Head of caudate nucleus (tissue), 42 donors: ENCODE results near the gene KRT79.

Source experiments
- DNase-seq, 42 donors: peaks; one replicate each; pipeline versions ENCODE4 v3.0.0 to v3.0.0-alpha.2; 2020 to 2021; ENCODE audit warnings: mixed read lengths in 7 of 42
- intact Hi-C: fragments of 100-400 bp; cut with DNase I; formaldehyde crosslinking; loops from one replicate; pipeline ENCODE4 v1.15.0; 2022

Gene KRT79

DNA sequence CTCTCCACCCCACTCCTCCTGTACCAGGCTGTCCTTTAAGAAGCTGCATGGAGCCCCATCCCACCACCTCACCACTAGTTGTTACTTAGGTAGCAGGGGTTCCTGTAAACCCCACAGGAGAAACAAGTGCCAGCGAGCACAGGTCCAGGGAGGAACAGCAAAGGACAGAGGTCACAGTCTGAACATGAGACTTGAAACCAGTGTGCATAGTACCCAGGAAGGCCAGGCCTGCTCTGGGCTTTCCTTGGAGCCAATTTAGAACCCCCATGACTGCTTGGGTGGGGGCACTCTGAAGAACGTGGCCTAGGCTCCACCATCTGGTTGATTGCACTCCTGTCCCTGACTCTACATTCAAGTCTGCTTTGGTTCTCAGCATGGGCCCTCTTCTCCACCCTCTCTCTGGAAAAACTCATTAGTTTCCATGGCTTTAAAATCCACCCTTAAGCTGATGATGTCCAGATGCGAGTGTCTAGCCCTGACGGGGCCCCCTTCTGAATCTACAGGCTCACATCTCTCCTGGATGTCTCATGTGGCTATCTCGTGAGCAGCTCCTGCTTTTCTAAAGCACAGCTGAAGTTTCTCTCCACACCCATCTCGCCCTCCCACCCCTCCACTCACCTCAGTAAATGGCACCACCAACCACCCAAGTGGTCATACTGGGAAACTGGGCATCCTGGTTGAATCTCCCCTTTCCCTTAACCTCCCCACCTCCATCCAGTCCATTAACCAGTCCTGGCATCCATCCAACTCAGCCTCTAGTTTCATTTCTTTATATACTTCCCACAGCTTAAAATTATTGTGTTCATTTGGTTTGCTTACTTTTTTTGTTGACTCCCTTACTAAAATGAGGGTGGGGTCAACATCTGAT lies 46.6 kb downstream of the KRT79 start:
- intact Hi-C loops: no loop called here
- no peak for DNase-seq

DNA sequence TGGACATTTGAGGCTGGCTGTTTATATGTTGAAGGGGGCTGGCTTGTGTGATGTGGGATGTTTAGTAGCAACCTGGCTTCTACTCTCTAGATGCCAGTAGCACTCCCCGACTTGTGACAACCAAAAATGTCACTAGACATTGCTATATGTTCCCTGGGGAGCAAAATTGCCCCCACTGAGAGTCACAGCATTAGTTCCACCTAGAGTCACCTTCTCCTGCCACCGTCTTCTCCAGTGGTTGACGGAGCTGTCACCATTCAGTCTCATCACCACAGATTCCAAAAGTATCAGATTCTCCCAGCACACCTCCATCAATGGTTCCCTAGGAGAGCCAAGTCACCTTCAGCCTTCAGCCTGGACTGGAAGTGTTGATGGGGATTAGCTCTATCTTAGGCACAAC lies 49.2 kb downstream of the KRT79 start:
- intact Hi-C loops: no loop called here

DNA sequence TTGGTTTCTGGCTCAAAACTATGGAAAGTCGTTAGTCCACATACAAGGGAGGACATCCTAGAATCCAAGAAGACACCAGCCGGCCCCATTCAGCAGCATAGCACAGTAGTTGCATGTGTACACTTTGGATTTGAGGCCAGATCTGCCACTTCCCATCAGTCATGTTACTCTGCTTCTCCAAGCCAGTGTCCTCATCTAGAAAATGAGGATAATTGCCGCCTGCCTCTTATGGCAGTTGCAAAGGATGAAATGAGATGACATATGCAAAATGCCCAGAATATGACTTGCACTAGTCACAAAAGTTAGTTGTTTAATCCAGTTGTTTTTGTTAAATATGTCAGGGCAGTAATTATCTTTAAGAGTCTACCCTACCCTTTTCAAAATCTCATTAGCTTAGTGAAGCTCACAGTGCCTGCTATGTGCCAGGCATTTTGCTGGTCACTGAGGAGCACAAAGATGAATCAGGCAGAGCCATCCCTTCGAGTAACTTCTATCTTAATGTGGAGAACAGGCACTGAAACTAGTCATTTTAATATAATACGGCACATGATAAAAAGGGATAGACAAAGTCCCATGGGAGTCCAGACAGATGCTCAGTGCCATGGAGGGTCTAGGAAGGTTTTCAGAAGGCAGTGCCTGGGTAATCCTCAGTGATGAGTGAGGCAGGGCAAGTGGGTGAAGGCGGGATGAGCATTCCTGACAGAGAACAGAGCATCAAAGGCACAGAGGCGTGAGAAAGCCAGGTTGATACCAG lies 50.4 kb downstream of the KRT79 start:
- intact Hi-C loops: no loop called here
- DNase-seq: no peak

More for the DNA sequence above, 49.2 kb downstream of the KRT79 start:
- no peak for DNase-seq

GRCh38 chr12:52782502-52782901 lies 51.6 kb downstream of the KRT79 start:
- intact Hi-C loops: no loop called here

GRCh38 chr12:52781399-52782082 lies 52.6 kb downstream of the KRT79 start:
- intact Hi-C loops: no loop called here
- DNase-seq: no peak

More at GRCh38 chr12:52782502-52782901, 51.6 kb downstream of the KRT79 start:
- DNase-seq: no peak

DNA sequence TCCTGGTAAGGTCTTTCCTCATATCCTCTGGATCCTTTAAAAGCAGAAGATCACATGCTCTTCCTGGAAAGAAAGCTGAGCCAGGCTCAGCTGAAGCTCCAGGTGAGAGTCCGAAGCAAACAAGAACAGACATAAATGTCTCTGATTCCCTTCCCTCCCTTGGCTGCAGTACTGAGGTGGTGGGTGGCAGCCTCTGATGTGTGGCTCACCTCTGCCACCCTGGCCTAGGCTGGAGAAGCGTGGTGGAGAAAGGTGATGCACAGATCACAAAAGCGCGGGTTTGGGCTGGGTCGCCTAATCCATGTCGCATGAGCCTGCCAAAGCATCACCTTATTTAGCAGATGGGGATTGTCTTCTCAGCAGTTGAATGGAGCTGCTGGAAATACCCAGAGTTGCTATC lies 54.2 kb downstream of the KRT79 start:
- no peak for DNase-seq
- intact Hi-C loops: no loop called here

DNA sequence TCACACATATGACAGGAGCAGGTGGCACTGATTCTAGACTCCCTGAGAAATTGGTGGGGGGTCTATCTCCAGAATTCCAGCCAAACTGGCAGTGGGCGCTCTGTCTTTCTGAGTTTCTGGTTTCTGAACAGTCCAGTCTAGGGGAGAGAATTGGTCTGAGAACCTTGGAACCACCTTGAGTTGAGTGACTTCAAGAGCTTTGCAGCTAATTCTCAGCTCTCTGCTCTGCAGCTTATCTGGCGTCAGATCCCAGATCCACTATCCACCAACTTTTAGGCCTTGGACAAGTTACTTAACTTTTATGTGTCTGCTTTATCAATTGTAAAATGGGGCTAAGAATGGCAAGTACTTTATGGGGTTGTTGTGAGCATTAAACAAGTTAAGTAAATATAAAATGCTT lies 55.3 kb downstream of the KRT79 start:
- intact Hi-C loops: no loop called here
- no peak for DNase-seq

DNA sequence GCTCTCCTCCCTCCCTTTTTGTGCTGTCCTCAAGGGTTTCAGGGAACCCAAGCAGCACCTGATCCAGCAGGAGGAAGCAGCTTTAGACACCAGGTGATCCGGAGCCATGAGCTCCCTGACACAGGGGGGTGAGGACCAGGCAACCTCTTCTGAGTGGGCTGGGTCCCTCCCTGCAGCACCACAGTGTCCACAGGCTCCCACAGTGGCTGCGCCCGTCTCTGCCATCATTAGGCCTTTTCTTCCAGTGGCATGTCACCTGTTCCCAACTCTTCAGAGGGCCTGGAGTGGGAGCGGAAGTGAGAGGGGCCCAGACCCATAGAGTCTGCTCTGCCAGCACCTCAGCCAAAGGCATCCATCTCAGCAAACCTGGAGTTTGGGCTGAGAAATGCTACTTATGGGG lies 56.5 kb downstream of the KRT79 start:
- intact Hi-C loops: no loop called here
- no peak for DNase-seq

GRCh38 chr12:52776913-52777395 lies 57.2 kb downstream of the KRT79 start, which contains the start of gene KRT76:
Gene KRT76 (minus strand): TSS chr12:52777345. CDS start chr12:52777291, 54 bp downstream.
- intact Hi-C loops: no loop called here
- no peak for DNase-seq

DNA sequence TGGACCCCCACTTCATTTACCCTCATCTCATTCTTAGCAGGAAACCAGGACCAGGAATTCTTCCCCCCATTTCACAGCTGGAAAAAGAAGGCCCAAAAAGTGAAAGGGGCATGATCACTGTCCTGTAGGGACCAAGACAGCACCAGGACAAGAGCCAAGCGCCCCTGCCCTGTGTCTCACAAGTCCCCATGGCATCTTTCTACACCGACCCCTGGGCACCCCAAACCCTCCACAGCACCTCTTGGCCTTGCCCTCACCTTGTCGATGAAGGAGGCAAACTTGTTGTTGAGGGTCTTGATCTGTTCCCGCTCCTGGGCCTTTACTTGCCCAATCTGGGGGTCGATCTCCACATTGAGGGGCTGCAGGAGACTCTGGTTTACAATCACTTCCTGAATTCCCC lies 57.7 kb downstream of the KRT79 start:
- intact Hi-C loops: no loop called here
- no peak for DNase-seq

DNA sequence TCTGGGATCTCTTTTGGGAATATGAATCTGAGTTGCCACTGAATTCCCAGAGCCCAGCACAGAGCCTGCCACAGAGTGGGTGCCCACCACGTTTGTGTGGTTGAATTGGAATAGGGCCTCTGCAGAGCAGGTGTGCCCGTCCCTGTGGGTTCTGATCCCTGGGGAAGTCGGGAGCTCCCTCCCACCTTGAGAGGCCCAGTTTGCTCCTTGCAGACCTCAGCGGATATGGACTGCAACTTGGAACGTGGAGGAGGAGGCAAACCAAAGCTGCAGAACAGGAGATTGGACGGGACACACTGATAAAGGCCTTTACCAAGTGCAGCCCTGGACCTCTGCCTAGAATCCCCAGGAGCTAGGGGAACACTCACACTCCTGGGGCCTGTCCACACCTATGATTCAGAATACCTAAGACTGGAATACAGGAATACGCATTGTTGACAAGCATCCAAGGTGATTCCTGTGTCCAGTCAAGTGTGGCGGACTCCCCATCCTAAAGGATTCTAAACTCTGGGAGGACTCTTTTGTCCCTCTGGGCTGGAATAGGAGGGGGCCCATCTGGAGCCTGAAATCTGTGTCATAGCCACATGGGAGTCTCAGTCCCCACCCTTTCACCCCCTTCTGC lies 59.4 kb downstream of the KRT79 start:
- DNase-seq: no peak
- intact Hi-C loops: no loop called here

DNA sequence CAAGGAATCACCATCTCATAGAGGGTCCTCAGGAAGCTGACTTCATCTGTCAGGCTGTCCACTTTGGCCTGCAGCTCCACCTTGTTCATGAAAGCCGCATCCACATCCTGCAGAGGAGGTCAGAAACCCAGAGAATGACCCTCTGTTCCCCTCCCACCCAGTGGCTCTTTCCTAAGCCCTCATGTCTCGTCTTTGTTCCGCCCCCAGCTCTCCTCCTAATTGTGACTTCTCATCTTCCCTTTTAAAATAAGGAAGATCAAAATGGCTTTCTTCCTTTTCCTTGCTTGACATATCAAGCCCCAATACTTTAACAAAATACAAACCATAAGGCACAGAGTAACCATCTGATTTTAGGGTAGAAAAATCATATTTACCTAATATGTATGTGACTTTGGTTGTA lies 61.3 kb downstream of the KRT79 start:
- DNase-seq: no peak
- intact Hi-C loops: no loop called here

- intact Hi-C loops: no loop called here
- DNase-seq: no peak
These were observed 61.9 kb downstream of the KRT79 start for GRCh38 chr12:52772188-52772587.

DNA sequence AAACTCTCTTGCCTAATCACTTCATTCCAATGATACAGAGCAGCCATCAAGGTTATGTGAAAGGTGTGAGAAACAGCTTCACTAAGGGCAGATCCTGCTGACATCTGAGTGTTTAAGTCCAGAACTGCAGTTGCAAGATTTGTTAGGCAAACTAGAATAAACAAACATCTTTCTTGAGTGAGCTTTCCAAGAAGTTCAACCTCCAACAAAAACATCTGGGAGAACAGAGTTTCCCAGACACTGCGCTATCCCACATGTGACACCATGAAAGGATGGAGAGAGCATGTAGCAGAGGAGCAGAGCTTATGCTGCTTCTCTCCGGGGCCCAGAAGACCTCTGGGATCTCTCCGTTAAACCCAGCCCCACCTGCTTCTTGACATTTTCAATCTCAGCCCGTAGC lies 62.6 kb downstream of the KRT79 start:
- no peak for DNase-seq

More for the DNA sequence above, 62.6 kb downstream of the KRT79 start:
- intact Hi-C loops: no loop called here
